K562 (cell line): ENCODE data around the gene KCTD16.

ENCODE experiments used
- CHD1 ChIP-seq: fragments of 200-600 bp; sonication (generic); IDR thresholded peaks from one replicate; pipeline ENCODE4 v1.6.1; 2012; ENCODE audit warnings: mild to moderate bottlenecking, moderate library complexity, low read length, inconsistent platforms
- POLR2A ChIP-seq: fragments of 450-650 bp; conservative IDR thresholded peaks from 2 replicates; pipeline ENCODE4 v1.6.1; 2016
- THRAP3 ChIP-seq: fragments of 450-650 bp; IDR thresholded peaks from 2 replicates; pipeline ENCODE4 v1.6.1; 2016; ENCODE audit warnings: mild to moderate bottlenecking, inconsistent platforms, borderline replicate concordance
- TF ChIP-seq, protein P1 (sequence below), 3 experiments: fragments of 200-800 bp in 1 of 3; fragments of 250-450 bp in 1 of 3; fragments of 450-650 bp in 1 of 3; sonication (Bioruptor Pico) in 1 of 3; sonication (Bioruptor generic) in 1 of 3; formaldehyde crosslinking in 1 of 3; IDR thresholded peaks; 2 replicates each; pipeline versions ENCODE4 v1.6.1 to v1.8.0; 2016 to 2022; ENCODE audit warnings: mild to moderate bottlenecking in 2 of 3, missing genetic modification characterization in 2 of 3, missing compliant biosample characterization in 1 of 3, moderate library complexity in 1 of 3

DNA sequence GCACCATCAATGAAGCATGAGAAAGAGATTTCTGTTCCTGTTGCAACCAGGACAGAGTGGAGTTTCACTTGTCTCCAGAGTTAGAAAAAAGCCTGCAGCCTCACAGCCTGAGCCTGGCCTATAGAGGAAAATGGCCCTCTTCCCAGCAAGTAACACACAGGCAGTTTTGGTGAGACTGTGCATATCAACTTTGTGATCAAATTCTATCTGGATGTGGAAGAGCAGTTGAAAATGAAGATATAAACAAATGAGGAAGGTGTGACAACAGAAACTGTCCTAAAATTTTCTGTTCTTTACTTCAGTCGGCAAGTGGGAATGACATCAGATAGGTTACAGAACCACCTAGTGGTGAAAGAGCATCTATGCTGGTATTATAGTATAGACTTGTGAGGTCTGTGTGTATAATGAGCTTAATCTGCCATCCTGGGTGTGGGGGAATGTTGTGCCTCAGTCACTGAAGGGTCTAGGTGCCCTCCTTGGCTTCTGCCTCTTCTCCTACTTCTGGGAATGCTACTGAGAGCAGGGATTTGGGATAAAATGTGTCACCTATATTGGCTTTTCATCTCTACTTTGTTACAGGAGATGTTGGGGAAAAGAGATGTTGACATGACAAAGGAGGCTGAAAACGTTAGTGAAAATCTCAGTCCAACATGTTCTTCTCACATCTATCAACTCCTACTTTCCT is 28.4 kb upstream of the KCTD16 start:
- TF ChIP-seq THRAP3 (no peak), CHD1 (no peak), POLR2A (no peak)
- TF ChIP-seq, protein P1, sequence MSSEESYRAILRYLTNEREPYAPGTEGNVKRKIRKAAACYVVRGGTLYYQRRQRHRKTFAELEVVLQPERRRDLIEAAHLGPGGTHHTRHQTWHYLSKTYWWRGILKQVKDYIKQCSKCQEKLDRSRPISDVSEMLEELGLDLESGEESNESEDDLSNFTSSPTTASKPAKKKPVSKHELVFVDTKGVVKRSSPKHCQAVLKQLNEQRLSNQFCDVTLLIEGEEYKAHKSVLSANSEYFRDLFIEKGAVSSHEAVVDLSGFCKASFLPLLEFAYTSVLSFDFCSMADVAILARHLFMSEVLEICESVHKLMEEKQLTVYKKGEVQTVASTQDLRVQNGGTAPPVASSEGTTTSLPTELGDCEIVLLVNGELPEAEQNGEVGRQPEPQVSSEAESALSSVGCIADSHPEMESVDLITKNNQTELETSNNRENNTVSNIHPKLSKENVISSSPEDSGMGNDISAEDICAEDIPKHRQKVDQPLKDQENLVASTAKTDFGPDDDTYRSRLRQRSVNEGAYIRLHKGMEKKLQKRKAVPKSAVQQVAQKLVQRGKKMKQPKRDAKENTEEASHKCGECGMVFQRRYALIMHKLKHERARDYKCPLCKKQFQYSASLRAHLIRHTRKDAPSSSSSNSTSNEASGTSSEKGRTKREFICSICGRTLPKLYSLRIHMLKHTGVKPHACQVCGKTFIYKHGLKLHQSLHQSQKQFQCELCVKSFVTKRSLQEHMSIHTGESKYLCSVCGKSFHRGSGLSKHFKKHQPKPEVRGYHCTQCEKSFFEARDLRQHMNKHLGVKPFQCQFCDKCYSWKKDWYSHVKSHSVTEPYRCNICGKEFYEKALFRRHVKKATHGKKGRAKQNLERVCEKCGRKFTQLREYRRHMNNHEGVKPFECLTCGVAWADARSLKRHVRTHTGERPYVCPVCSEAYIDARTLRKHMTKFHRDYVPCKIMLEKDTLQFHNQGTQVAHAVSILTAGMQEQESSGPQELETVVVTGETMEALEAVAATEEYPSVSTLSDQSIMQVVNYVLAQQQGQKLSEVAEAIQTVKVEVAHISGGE (CRISPR knock-in tag; IDR thresholded peaks at IDR 0.05) = no peak
